Keratinocyte (primary cell): ENCODE data around the gene ADAMTS6. TPM values are rescaled to one million over a fixed set of nuclear protein-coding genes. Genes with fewer than 3 reads are reported as not detected.

Experiments
- DNase-seq: peaks from one replicate; pipeline ENCODE4 v3.0.0-alpha.2; 2011; ENCODE audit warnings: low read depth, missing footprints, low spot score
- FAIRE-seq: peaks from 2 replicates; lab custom pipeline; 2011; peaks lifted over from hg19 to GRCh38; lab: Jason Lieb, UNC
- H2AFZ ChIP-seq: 2 replicates; pipeline ENCODE4 v1.6.0; 2012; ENCODE audit warnings: low read length, control low read depth, inconsistent platforms; ENCODE audit not compliant: control insufficient read depth
- H3K27ac ChIP-seq: 2 replicates; pipeline ENCODE4 v1.5.1; 2011; ENCODE audit warnings: low read length; ENCODE audit not compliant: control insufficient read depth, insufficient read depth
- H3K27me3 ChIP-seq: 3 replicates; pipeline ENCODE4 v1.6.0; 2011; ENCODE audit warnings: low read length; ENCODE audit not compliant: control insufficient read depth, insufficient read depth; ENCODE audit errors: extremely low read depth
- H3K36me3 ChIP-seq, 2 experiments: 2 replicates in 1 of 2; 3 replicates in 1 of 2; pipeline ENCODE4 v1.5.1; 2011; ENCODE audit warnings: low read length in 2 of 2, mild to moderate bottlenecking in 1 of 2; ENCODE audit not compliant: control insufficient read depth in 2 of 2, insufficient read depth in 2 of 2; ENCODE audit errors: extremely low read depth in 1 of 2
- H3K4me1 ChIP-seq: 3 replicates; pipeline ENCODE4 v1.5.1; 2011; ENCODE audit warnings: low read length; ENCODE audit not compliant: control insufficient read depth, insufficient read depth; ENCODE audit errors: extremely low read depth
- H3K4me2 ChIP-seq: 3 replicates; pipeline ENCODE4 v1.6.0; 2011; ENCODE audit warnings: low read depth, low read length; ENCODE audit not compliant: control insufficient read depth, insufficient read depth; ENCODE audit errors: extremely low read depth
- H3K4me3 ChIP-seq, 3 experiments: fragments of 200-600 bp in 1 of 3; sonication (generic) in 1 of 3; 2 replicates in 2 of 3; 3 replicates in 1 of 3; pipeline ENCODE4 v1.5.1; 2011 to 2016; ENCODE audit warnings: low read length in 3 of 3, mild to moderate bottlenecking in 3 of 3, control low read depth in 2 of 3, inconsistent platforms in 1 of 3, low read depth in 1 of 3, mixed read lengths in 1 of 3, mixed run types in 1 of 3, moderate library complexity in 1 of 3; ENCODE audit not compliant: control insufficient read depth in 2 of 3, insufficient read depth in 2 of 3; ENCODE audit errors: extremely low read depth in 1 of 3
- H3K79me2 ChIP-seq: 2 replicates; pipeline ENCODE4 v1.6.0; 2012; ENCODE audit warnings: low read length; ENCODE audit not compliant: control insufficient read depth, insufficient read depth
- H3K9ac ChIP-seq: 3 replicates; pipeline ENCODE4 v1.6.0; 2011; ENCODE audit warnings: low read length; ENCODE audit not compliant: control insufficient read depth, insufficient read depth; ENCODE audit errors: extremely low read depth
- H3K9me1 ChIP-seq: 3 replicates; pipeline ENCODE4 v1.6.0; 2011; ENCODE audit warnings: low read length; ENCODE audit not compliant: control insufficient read depth, insufficient read depth; ENCODE audit errors: extremely low read depth
- H3K9me3 ChIP-seq: 2 replicates; pipeline ENCODE4 v1.5.1; 2012; ENCODE audit warnings: low read depth, low read length; ENCODE audit not compliant: control insufficient read depth
- H4K20me1 ChIP-seq: 3 replicates; pipeline ENCODE4 v1.6.0; 2011; ENCODE audit warnings: low read length; ENCODE audit not compliant: control insufficient read depth, insufficient read depth; ENCODE audit errors: extremely low read depth
- CTCF ChIP-seq, 3 experiments: IDR thresholded peaks in 1 of 3; conservative IDR thresholded peaks in 1 of 3; optimal IDR thresholded peaks in 1 of 3; 2 replicates in 2 of 3; 3 replicates in 1 of 3; pipeline versions ENCODE3 to v1.5.1; 2011; ENCODE audit warnings: low read length in 3 of 3, mild to moderate bottlenecking in 3 of 3, moderate library complexity in 2 of 3, control low read depth in 1 of 3, inconsistent platforms in 1 of 3; ENCODE audit not compliant: insufficient read depth in 2 of 3; ENCODE audit errors: extremely low read depth in 1 of 3
- EZH2 ChIP-seq: IDR thresholded peaks from one replicate; pipeline ENCODE4 v1.6.1; 2012; ENCODE audit warnings: inconsistent platforms, mild to moderate bottlenecking, low read length, moderate library complexity
- dilution Hi-C: fragments of 300-500 bp; cut with MboI; formaldehyde crosslinking; loops from one replicate; pipeline ENCODE4 v1.7.0; 2020; ENCODE audit warnings: low sequenced_read_pairs; ENCODE audit not compliant: extremely low pct_ligation_motif_present
- polyA plus RNA-seq, 5 experiments: library from polyadenylated mRNA; depleted of rRNA in 3 of 5; stranded (reverse) in 3 of 5; stranded (forward) in 1 of 5; unstranded in 1 of 5; fragments of >200 nt; gene quantifications; 1 replicate in 1 of 5; 2 replicates in 3 of 5; 3 replicates in 1 of 5; pipeline versions ENCODE4 v1.2.1 to v1.2.3, GENCODE V29; 2011 to 2012; ENCODE audit warnings: missing spikeins in 2 of 5, low read depth in 1 of 5, low replicate concordance in 1 of 5

The ADAMTS6 gene
- polyA plus RNA-seq, 1 donor (not counting 4 experiments of a cell fraction or from before 2014, with no cell fraction given): 10.9 TPM

GRCh38 chr5:65434122-65434521 is 47.6 kb downstream of the ADAMTS6 start:
- FAIRE-seq: no peak

GRCh38 chr5:65426656-65427055 is 55.1 kb downstream of the ADAMTS6 start:
- Histone ChIP-seq H3K9me1 (no peaks in the 10 kb centered on the region), H3K9ac (no peak overlapping the region), H3K4me3 (no peak overlapping the region), H3K36me3 (no peaks in the 10 kb centered on the region), H3K4me1 (no peaks in the 10 kb centered on the region), H3K27me3 (no peaks in the 10 kb centered on the region), H3K27ac (no peak overlapping the region), H3K9me3 (no peaks in the 10 kb centered on the region), H2AFZ (no peak overlapping the region), H4K20me1 (no peaks in the 10 kb centered on the region), H3K4me2 (no peak overlapping the region), H3K79me2 (no peaks in the 10 kb centered on the region)
- TF ChIP-seq CTCF (optimal IDR thresholded peaks at IDR 0.05 in 1 of 3, IDR thresholded peaks at IDR 0.05 in 1 of 3, conservative IDR thresholded peaks at IDR 0.05 in 1 of 3; ENCODE audit: extremely low read depth in 1 of 3, insufficient read depth in 2 of 3, low read length in 3 of 3) (no peak), EZH2 (no peak)
- dilution Hi-C loops: no loop called here
- FAIRE-seq: no peak
- DNase-seq: no peak

More at GRCh38 chr5:65434122-65434521, 47.6 kb downstream of the ADAMTS6 start:
- H3K4me2 ChIP-seq: no peak overlapping the region
- no peak overlapping the region for H3K9ac ChIP-seq
- no peaks in the 10 kb centered on the region for H3K27me3 ChIP-seq
- H3K36me3 ChIP-seq: peaks cover 0 to 5% of the 10 kb centered on the region in 2 experiments
- H3K4me1 ChIP-seq: no peaks in the 10 kb centered on the region
- no peak overlapping the region for H3K4me3 ChIP-seq
- no peaks in the 10 kb centered on the region for H3K9me3 ChIP-seq
- DNase-seq: no peak
- no peaks in the 10 kb centered on the region for H4K20me1 ChIP-seq
- H3K27ac ChIP-seq: no peak overlapping the region
- H3K9me1 ChIP-seq: no peaks in the 10 kb centered on the region
- dilution Hi-C loops: no loop called here
- TF ChIP-seq CTCF (optimal IDR thresholded peaks at IDR 0.05 in 1 of 3, IDR thresholded peaks at IDR 0.05 in 1 of 3, conservative IDR thresholded peaks at IDR 0.05 in 1 of 3; ENCODE audit: extremely low read depth in 1 of 3, insufficient read depth in 2 of 3, low read length in 3 of 3) (no peak), EZH2 (no peak)
- H2AFZ ChIP-seq: no peak overlapping the region
- no peaks in the 10 kb centered on the region for H3K79me2 ChIP-seq
